Glutamatergic neuron (in vitro differentiated cells): ENCODE data around the gene B3GNT4. TPM values are rescaled to one million over a fixed set of nuclear protein-coding genes. Genes with fewer than 3 reads are reported as not detected.

Experiments
- DNase-seq: peaks from one replicate; pipeline ENCODE4 v3.0.0; 2022
- H3K27ac Mint-ChIP-seq: one replicate; pipeline ENCODE4 v1.8.0; 2020; ENCODE audit warnings: mild to moderate bottlenecking, mixed read lengths, inconsistent platforms; ENCODE audit not compliant: unreplicated experiment
- H3K27me3 Mint-ChIP-seq: one replicate; pipeline ENCODE4 v1.8.0; 2020; ENCODE audit warnings: mild to moderate bottlenecking, moderate library complexity, mixed read lengths, inconsistent platforms; ENCODE audit not compliant: unreplicated experiment
- H3K36me3 Mint-ChIP-seq: one replicate; pipeline ENCODE4 v1.8.0; 2020; ENCODE audit warnings: mild to moderate bottlenecking, mixed read lengths, inconsistent platforms; ENCODE audit not compliant: unreplicated experiment
- H3K4me1 Mint-ChIP-seq: one replicate; pipeline ENCODE4 v1.8.0; 2020; ENCODE audit warnings: mild to moderate bottlenecking, low read depth, mixed read lengths, inconsistent platforms; ENCODE audit not compliant: unreplicated experiment
- H3K4me3 Mint-ChIP-seq: one replicate; pipeline ENCODE4 v1.8.0; 2020; ENCODE audit warnings: mild to moderate bottlenecking, mixed read lengths, inconsistent platforms; ENCODE audit not compliant: unreplicated experiment
- H3K9me3 Mint-ChIP-seq: one replicate; pipeline ENCODE4 v1.8.0; 2020; ENCODE audit warnings: mild to moderate bottlenecking, moderate library complexity, mixed read lengths, inconsistent platforms; ENCODE audit not compliant: unreplicated experiment
- CTCF ChIP-seq: fragments of 200-600 bp; sonication (generic); IDR thresholded peaks from one replicate; pipeline ENCODE4 v1.5.0; 2021; ENCODE audit not compliant: partially characterized antibody, unreplicated experiment
- total RNA-seq: library from RNA; stranded (reverse); fragmentation: NEBNext Ultra II Directional; extraction: Animal tissue kit (Norgen Biotek cat#: 25700); gene quantifications from one replicate; pipeline ENCODE4 v1.2.1, GENCODE V29; 2021; ENCODE audit not compliant: unreplicated experiment

The B3GNT4 gene
- total RNA-seq, 1 donor from 2014 or later: 1.8 TPM

GRCh38 chr12:122225683-122226365, 22.3 kb downstream of the B3GNT4 start, which contains the start of gene DIABLO:
Gene DIABLO, minus strand, starts transcription at chr12:122226052. Its CDS starts 38 bp downstream, at chr12:122226014.
- TF ChIP-seq CTCF: no peak
- H3K4me1 Mint-ChIP-seq: peaks cover 21% of the 10 kb centered on the region
- H3K4me3 Mint-ChIP-seq: peak within 1 kb of the TSS; percentile 90
- H3K27ac Mint-ChIP-seq: peak within 1 kb of the TSS; percentile 97
- H3K27me3 Mint-ChIP-seq: peaks cover 9% of the 10 kb centered on the region
- H3K36me3 Mint-ChIP-seq: no peaks in the 10 kb centered on the region
- peak; percentile 100 for DNase-seq
- H3K9me3 Mint-ChIP-seq: peaks cover 10% of the 10 kb centered on the region

- H3K27ac Mint-ChIP-seq: peak overlapping the region; percentile 97
- DNase-seq: peak; percentile 76
- peak overlapping the region; percentile 90 for H3K4me3 Mint-ChIP-seq
- no peaks in the 10 kb centered on the region for H3K36me3 Mint-ChIP-seq
- H3K4me1 Mint-ChIP-seq: peaks cover 21% of the 10 kb centered on the region
- peaks cover 9% of the 10 kb centered on the region for H3K27me3 Mint-ChIP-seq
- peaks cover 10% of the 10 kb centered on the region for H3K9me3 Mint-ChIP-seq
- no peak for TF ChIP-seq CTCF
Observed at GRCh38 chr12:122226366-122227125, 23.0 kb downstream of the B3GNT4 start.

GRCh38 chr12:122227341-122227740, 23.8 kb downstream of the B3GNT4 start:
- no peak for TF ChIP-seq CTCF
- Mint-ChIP-seq H3K27me3 (peaks cover 9% of the 10 kb centered on the region), H3K27ac (peak overlapping the region; percentile 97), H3K9me3 (peaks cover 8% of the 10 kb centered on the region), H3K4me1 (peaks cover 21% of the 10 kb centered on the region), H3K4me3 (peak overlapping the region; percentile 90), H3K36me3 (no peaks in the 10 kb centered on the region)
- no peak for DNase-seq

GRCh38 chr12:122228092-122228491, 24.6 kb downstream of the B3GNT4 start:
- H3K4me3 Mint-ChIP-seq: peak overlapping the region; percentile 81

More at GRCh38 chr12:122228092-122228491, 24.6 kb downstream of the B3GNT4 start:
- no peak for TF ChIP-seq CTCF
- no peak for DNase-seq
- H3K27me3 Mint-ChIP-seq: peaks cover 9% of the 10 kb centered on the region
- peak overlapping the region; percentile 93 for H3K27ac Mint-ChIP-seq
- H3K9me3 Mint-ChIP-seq: peaks cover 8% of the 10 kb centered on the region
- peaks cover 21% of the 10 kb centered on the region for H3K4me1 Mint-ChIP-seq
- no peaks in the 10 kb centered on the region for H3K36me3 Mint-ChIP-seq
